GM08714 (cell line): ENCODE data around the gene FLYWCH2.
"Not testable (repeated sequence)": the region's sequence is repeated elsewhere in the genome, so short reads cannot be mapped to it uniquely, and the experiment has no call there.

Source experiments
- H3K4me3 ChIP-seq: fragments of 200-500 bp; sonication (Bioruptor generic); 2 replicates; pipeline ENCODE4 v1.5.1; 2014; ENCODE audit warnings: mild to moderate bottlenecking, low read length, inconsistent platforms
- ZNF274 ChIP-seq: IDR thresholded peaks from 2 replicates; pipeline ENCODE4 v1.6.1; 2012; ENCODE audit warnings: mild to moderate bottlenecking, low read depth, low read length

FLYWCH2 gene

GRCh38 chr16:2905988-2906387 lies 23.0 kb downstream of the FLYWCH2 start:
- H3K4me3 ChIP-seq: no peak overlapping the region; the same call in 1 of the 2 replicates
- no peak for TF ChIP-seq ZNF274

GRCh38 chr16:2907084-2907753 lies 24.2 kb downstream of the FLYWCH2 start:
- not testable (repeated sequence) for H3K4me3 ChIP-seq

DNA sequence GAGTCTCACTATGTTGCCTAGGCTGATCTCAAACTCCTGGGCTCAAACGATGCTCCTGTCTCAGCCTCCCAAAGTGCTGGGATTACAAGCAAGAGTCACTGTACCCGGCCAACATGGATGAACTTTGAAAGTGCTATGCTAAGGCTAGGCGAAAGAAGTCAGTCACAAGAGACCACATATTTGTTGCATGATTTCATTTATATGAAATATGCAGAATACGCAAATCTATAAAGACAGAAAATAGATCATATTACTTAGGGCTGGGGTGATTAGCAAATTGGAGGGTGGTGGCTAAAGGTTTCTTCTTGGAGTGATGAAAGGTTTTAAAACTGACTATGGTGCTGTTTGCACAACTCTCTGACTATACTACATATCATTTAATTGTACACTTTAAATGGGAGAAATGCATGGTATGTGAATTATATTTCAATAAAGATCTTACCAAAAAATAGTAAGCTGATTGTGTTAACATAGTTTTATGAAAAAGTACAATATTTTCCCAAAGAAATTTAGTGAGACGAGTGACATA lies 27.5 kb downstream of the FLYWCH2 start:
- H3K4me3 ChIP-seq: no peak overlapping the region
- no peak for TF ChIP-seq ZNF274

DNA sequence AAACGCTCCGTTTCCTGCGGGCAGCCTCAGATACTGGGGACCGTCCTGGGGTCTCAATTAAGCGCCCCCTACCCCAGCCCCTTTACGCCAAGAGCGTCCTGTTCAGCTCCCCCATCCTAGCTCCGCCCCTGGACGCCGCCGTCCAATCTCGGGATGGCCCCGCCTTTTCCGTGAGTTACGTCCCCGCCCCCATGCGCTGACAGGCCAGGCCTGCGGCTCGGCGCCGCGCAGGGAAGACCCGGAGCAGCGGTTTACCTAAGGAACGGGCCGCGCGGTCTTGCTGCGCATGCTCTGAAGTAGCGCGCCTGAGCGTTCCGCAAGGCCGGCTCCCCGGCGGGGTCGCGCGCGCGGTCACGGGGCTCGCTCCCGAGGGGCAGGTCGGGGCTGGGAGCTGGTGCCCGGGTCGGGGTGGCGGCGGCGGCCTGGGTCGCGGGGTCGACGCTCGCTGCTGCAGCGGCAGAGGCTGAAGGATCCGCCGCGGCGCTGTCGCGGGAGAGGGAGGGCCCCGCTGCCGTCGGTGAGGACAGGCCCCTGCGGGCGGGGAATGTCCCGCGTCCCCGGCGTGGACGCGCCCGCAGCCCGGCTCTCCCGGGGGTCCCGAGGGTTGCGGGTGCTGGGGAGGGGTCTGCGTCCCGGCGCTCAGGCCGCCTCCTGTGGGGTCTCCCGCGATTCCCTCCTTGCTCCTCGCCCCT lies 28.8 kb downstream of the FLYWCH2 start, which contains the start of gene FLYWCH1:
Gene FLYWCH1, plus strand, starts transcription at position 294 of the 692 bp plus-strand sequence. CDS start 17,755 bp downstream, outside the sequence.
- peak within 1 kb of the TSS; percentile 81 for H3K4me3 ChIP-seq
- TF ChIP-seq ZNF274: no peak

- no peak for TF ChIP-seq ZNF274
- H3K4me3 ChIP-seq: peak overlapping the region; percentile 65
Observed at GRCh38 chr16:2912330-2913199, 29.6 kb downstream of the FLYWCH2 start.

- H3K4me3 ChIP-seq: no peak overlapping the region
- no peak for TF ChIP-seq ZNF274
Observed at GRCh38 chr16:2913603-2914002, 30.6 kb downstream of the FLYWCH2 start.

- no peak overlapping the region for H3K4me3 ChIP-seq
- no peak for TF ChIP-seq ZNF274
Observed at GRCh38 chr16:2914233-2914632, 31.2 kb downstream of the FLYWCH2 start.

DNA sequence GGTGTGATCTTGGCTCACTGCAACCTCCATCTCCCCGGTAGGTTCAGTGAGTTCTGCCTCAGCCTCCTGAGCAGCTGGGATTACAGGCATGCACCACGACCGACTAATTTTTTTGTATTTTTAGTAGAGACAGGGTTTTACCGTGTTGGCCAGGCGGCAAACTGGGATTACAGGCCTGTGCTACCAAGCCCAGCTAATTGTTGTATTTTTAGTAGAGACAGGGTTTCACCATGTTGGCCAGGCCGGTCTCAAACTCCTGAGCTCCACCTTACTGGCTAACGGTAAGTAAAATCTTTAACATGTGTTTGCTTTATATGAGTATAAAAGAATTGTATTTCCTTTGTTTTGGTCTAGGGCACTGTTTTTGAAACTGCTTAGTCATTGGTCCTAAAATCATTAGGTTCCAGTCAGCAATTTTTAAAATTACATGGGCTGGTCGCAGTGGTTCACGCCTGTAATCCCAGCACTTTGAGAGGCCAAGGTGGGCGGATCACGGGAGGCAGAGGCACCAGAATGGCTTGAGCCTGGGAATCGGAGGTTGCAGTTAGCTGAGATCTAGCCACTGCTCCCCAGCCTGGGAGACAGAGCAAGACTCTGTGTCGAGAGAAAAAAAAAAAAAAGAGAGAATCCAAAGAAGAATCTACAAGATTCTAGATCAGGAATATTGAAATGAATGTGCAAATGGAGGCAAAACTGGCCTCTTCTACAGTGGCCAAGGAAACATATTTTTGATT lies 32.3 kb downstream of the FLYWCH2 start:
- H3K4me3 ChIP-seq: no peak overlapping the region
- no peak for TF ChIP-seq ZNF274

- no peak for TF ChIP-seq ZNF274
- H3K4me3 ChIP-seq: no peak overlapping the region
Observed at GRCh38 chr16:2919511-2920255, 36.7 kb downstream of the FLYWCH2 start.

DNA sequence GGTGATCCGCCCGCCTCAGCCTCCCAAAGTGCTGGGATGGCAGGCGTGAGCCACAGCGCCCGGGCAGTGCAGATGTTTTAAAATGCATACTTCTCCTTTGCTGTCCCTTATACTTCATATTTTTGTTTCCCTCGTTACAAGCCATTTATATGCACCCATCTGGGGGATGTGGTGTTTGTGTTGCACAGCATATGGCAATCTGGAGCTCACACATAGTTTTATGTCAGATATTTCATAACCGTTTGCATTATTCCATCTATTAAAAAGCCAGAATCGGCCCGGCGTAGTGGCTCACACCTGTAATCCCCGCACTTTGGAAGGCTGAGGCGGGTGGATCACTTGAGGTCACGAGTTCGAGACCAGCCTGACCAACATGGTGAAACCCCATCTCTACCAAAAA lies 40.5 kb downstream of the FLYWCH2 start:
- no peak for TF ChIP-seq ZNF274
- no peak overlapping the region for H3K4me3 ChIP-seq

DNA sequence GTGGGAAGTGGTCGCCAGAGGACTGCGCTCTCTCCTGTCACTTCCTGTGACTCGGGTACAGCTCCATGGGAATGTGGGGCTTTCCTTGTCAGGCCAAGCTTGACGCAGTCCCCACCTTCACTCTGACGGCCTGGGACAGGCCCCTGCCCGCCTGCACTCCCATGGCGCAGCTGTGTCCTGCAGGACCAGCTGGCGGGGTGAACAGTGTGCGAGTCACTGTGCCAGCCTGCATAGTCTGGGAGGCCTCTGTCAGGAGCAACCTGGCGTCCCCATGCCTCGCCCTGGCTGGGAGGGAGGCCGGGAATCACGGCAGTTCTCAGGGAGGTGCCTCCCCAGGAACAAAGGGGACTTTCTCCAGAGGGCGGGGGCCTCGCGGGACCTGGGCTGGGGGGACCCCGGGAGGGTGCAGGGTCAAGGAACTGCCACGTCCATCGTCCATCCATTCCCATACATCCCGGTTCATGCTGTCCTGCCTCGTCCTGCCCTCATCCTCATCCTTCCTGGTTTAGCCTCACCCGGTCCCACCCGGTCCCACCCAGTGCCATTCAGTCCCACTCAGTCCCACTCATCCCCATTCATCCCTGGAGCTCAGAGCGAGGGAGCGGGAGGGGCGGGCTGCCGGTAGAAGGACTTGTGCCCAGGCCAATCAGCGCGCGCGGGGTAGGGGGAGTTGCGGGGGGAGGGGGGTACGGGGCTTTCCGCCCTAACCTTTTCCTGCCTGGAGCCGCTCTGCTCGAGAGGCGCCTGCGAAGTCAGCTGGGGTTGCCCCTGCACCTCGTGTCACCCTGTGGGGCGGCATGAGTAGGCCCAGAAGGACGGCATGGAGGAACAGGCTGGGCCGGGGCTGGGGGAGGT lies 42.1 kb downstream of the FLYWCH2 start:
- H3K4me3 ChIP-seq: no peak overlapping the region

DNA sequence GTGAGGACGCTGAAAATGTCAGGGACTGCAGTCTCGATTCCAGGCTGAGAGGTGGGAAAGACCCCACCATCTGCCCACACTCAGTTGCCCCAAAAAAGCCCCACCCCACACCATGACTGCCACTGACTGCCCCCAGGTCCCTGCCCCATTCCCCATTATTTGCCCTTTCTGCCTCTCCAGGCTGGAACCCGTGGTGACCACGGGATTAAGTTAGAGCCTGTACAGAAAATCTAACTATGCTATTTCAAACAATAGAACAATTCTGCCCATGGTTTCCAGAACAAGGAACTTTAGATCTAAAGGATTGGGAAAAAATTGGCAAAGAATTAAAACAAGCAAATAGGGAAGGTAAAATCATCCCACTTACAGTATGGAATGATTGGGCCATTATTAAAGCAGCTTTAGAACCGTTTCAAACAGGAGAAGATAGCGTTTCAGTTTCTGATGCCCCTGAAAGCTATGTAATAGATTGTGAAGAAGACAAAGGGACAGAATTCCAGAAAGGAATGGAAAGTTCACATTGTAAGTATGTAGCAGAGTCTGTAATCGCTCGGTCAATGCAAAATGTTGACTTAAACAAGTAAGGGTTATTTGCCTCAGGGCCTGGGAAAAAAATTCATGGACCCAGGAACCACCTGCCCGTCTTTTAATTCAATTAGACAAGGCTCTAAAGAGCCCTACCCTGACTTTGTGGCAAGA lies 43.1 kb downstream of the FLYWCH2 start:
- no peak overlapping the region for H3K4me3 ChIP-seq
- no peak for TF ChIP-seq ZNF274

More for the DNA sequence above, 42.1 kb downstream of the FLYWCH2 start:
- TF ChIP-seq ZNF274: no peak

- no peak for TF ChIP-seq ZNF274
- H3K4me3 ChIP-seq: no peak overlapping the region
Observed at GRCh38 chr16:2926650-2926999, 43.6 kb downstream of the FLYWCH2 start.
